NCI-H82 treated with DMSO at 0.1 percent for 48 hours (cell line): ENCODE results near the gene SSC4D.
A peak's percentile ranks its signal among the peaks of the same experiment; 100 is the strongest.
"Not testable (repeated sequence)": the region's sequence is repeated elsewhere in the genome, so short reads cannot be mapped to it uniquely, and the experiment has no call there.

ENCODE experiments used
- DNase-seq: peaks from one replicate; lab custom pipeline; 2025; ENCODE audit not compliant: unreplicated experiment; lab: John Stamatoyannopoulos, UW

Gene SSC4D

DNA sequence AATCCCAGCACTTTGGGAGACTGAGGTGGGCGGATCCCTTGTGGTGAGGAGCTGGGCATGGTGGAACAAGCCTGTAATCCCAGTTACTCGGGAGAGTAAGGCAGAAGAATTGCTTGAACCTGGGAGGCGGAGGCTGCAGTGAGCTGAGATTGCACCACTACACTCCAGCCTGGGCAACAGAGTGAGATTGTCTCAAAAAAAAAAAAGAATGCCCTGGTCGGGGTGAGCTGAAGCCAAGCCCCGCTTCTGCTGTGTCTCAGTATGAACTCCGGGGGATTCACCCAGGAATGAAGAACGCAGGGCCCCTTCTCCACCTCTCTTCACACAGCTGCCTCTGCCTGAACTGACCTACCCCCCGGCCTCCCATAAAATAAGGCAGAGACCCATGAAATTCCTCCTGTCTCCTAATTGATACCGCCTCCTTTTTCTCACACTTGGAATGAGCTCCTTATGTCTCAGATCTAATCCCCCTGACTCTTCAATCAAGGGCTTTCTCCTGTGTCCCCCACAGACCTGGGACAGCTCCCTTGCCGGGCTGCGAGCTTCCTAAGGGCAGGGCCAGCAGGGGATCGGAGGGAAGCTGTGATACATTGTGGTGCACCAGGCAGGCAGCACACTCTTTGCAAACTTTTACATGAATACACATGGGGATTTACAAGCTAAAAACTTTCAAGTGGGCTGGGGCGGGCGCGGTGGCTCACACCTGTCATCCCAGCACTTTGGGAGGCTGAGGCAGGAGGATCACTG is 14.3 kb upstream of the SSC4D start:
- DNase-seq: no peak

- DNase-seq: not testable (repeated sequence)
These were observed 11.6 kb upstream of the SSC4D start for GRCh38 chr7:76421097-76421496.

- not testable (repeated sequence) for DNase-seq
These were observed 8.3 kb upstream of the SSC4D start for GRCh38 chr7:76417654-76418310.

DNA sequence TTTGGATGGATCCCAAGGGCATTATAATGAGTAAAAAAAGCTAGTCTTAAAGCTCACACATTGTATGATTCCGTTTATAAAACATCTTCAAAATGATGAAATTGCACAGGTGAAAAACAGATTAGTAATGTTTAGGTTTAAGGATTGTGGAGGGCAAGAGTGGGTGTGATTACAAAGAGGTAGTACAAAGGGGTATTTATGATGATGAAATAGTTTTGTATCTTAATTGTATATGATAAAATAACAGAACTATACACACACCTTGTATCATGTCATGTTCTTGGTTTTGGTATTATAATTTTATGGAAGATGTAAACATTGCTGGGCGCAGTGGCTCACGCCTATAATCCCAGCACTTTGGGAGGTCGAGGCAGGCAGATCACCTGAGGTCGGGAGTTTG is 2.8 kb upstream of the SSC4D start:
- no peak for DNase-seq

GRCh38 chr7:76411626-76412025 is 2.1 kb upstream of the SSC4D start:
- no peak for DNase-seq

DNA sequence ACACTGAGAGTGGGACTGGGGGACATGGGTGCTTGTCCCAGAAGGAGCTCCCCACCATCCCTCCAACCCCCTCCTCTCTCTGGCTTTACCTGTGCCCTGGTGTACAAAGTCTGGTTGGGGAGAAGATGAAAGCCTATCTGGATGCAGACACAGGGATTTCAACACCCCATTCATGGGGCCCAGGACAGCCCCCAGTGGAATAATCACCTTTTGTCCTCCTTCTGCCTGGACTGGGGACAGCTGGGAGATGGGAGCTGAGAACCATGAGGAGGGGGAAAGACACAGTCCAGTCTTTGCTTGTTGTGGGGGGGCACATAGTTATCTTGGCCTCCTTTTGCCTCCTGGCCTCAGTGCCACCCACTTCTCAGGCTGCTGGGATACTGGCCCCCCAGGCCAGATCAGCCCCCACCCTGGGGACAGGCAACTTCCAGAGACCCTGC is 1.4 kb downstream of the SSC4D start:
- DNase-seq: no peak

GRCh38 chr7:76407718-76408117 is 1.8 kb downstream of the SSC4D start:
- no peak for DNase-seq

- DNase-seq: no peak
These were observed 3.8 kb downstream of the SSC4D start for GRCh38 chr7:76405738-76406137.

DNA sequence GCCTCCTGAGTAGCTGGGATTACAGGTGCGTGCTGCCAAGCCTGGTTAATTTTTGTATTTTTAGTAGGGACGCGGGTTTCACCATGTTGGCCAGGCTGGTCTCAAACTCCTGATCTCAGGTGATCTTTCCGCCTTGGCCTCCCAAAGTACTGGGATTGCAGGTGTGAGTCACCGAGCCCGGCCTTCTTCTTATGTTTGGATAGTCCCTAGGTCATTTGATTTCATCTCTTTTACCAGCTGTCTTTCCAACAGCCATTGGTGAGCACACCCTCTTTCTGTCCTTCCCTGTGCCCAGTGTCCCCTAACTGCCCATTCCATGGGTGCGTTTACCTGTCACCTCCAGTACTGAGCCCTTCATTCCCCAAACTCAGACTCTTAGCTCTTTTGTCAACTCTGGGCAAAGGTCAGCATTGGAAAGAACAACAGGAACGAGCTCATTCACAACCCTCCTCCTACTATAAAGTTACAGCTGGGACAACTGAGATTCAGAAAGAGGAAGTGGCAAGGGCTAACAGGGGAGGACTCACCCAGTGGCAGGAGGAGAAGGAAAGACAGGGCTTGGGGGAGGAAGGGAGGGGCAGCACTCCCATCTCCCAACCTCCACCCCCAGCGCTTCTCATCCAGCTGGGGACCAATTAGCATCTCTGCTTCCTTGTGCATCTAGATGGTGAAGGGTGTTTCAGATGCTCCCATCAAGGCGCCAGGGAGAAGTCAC is 5.6 kb downstream of the SSC4D start:
- DNase-seq: no peak

DNA sequence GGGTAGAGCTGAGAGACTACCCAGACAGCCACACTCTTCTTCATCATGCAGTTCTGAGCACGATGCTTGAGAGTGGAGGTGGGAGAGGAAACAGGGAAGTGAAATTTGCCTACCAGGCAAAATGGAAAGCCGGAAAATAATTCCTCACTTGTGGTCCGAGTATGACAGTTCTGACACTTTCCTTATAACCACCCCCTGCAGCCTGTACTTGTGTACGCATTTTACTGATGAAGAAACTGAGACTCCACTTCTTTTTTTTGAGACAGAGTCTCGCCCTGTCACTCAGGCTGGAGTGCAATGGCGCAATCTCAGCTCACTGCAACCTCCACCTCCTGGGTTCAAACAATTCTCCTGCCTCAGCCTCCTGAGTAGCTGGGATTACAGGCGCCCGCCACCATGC is 6.4 kb downstream of the SSC4D start:
- not testable (repeated sequence) for DNase-seq

DNA sequence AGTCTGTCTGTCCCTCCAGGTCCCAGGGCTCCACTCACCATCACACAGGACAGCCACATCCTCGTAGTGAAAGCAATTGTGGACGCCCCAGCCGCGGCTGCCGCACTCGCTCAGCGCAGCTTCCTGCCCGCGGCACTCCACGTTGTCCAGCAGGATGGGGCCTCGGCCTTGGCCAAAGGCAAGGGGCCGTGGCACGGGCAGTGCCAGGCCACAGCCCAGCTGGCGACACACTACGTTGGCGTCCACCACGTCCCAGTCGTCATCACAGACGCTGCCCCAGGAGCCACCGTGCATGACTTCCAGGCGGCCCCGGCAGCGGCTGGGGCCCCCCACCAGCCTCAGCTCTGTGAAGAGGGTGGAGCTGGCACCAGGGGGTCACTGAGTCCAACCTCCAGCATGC is 9.2 kb downstream of the SSC4D start:
- no peak for DNase-seq

GRCh38 chr7:76397409-76398183 is 11.9 kb downstream of the SSC4D start:
- peak; percentile 50 for DNase-seq

DNA sequence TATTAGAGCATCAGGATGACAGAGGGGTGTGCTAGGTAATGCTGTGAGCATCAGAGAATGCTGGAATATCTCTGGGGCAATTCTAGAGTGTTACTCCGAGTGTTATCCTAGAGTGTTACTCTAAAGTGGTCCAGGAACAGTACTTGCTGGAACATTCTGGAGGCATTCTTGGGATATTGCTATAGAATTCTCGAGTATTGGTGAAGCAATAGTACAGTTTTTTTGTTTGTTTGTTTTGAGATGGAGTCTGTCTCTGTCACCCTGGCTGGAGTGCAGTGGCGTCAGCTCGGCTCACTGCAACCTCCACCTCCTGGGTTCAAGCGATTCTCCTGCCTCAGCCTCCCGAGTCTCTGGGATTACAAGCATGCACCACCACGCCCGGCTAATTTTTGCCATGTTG is 12.6 kb downstream of the SSC4D start:
- DNase-seq: no peak

DNA sequence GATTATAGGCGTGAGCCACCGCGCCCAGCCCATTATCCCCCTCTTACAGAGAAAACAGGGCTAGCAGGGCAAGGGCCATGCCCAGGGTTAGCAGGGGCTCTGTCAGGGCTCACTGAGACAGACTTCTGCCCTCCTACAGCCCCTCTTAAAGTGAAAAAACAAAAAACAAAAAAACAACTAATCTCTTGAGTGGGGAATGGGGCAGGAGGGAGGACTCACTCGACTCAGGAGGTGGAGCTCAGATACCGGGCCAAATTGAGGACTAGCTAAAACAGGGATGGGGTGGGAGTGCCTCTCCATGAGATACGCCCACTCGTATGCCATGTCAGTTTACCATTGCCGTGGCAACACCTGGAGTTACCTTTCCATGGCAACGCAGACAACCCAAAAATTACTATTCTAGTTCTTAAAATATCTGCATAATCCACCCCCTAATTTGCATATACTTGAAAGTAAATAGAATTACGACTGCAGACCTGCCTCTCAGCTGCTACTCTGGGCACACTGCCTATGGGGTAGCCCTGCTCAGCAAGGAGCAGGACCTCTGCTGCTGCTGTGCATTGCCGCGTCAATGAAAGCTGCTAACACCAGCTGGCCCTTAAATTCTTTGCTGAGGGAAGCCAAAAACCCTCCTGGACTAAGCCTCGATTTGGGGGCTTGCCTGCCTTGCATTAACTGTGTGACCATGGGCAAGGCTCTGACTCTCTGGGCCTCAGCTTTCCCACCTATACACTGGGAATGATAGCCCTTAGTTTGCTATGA is 13.4 kb downstream of the SSC4D start:
- DNase-seq: peak; percentile 85

- not testable (repeated sequence) for DNase-seq
These were observed 13.9 kb downstream of the SSC4D start for GRCh38 chr7:76395605-76395964.

GRCh38 chr7:76394957-76395356 is 14.5 kb downstream of the SSC4D start:
- DNase-seq: peak; percentile 81

- peak; percentile 91 for DNase-seq
These were observed 16.1 kb downstream of the SSC4D start for GRCh38 chr7:76393116-76394031.

DNA sequence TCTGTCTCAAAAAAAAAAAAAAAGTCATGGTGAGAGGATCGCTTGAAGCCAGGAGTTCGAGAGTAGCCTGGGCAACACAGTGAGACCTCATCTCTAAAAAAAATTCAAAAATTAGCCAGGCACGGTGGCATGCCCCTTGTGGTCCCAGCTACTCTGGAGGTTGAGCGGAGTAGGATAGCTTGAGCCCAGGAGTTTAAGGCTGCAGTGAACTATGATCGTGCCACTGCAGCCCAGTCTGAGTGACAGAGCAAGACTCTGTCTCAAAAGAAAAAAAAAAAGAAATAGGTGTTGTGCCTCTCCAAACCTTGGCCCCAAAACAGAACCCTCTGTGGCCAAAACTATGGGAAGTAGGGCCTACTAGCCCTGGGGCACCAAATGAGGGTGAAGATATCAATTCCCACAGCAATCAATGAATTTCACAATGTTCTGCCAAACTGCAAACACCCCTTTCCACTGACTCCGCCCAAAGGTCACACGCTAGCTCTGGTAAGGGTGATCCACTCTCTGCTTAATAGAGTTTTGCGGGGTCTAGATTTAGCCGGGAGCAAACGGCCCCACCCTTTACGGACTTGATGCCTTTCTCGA is 16.9 kb downstream of the SSC4D start:
- no peak for DNase-seq

DNA sequence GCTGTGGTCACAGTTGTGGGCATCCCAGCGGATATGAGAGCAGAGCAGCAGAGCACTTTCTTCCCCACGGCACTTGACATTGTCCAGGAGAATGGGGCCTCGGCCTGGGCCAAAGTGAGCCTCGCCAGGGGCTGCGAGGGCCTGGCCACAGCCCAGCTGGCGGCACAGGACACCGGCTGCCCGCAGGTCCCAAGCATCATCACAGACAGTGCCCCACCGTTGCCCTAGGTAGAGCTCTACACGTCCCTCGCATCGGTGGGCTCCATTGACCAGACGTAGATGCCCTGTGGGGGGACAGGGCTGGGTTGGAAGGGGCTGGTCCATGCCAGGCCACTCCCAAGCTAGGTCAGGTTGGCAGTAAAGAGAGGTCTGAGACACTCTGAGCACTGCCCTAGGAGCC is 19.4 kb downstream of the SSC4D start:
- DNase-seq: no peak
